KMS-11 (cell line): ENCODE measurements around the gene ADCY1.

Experiments used
- H2AFZ ChIP-seq: fragments of 200-600 bp; sonication (generic); 2 replicates; pipeline ENCODE4 v1.6.1; 2016; ENCODE audit warnings: antibody characterized with exemption, mixed run types, low read depth
- H3K27ac ChIP-seq: fragments of 200-600 bp; sonication (generic); 2 replicates; pipeline ENCODE4 v1.6.1; 2016; ENCODE audit warnings: mild to moderate bottlenecking, mixed run types
- H3K27me3 ChIP-seq: fragments of 200-600 bp; sonication (generic); 2 replicates; pipeline ENCODE4 v1.6.1; 2017; ENCODE audit warnings: mild to moderate bottlenecking, low read depth, mixed run types, moderate library complexity; ENCODE audit not compliant: insufficient read depth
- H3K36me3 ChIP-seq: fragments of 200-600 bp; sonication (generic); 2 replicates; pipeline ENCODE4 v1.6.1; 2017; ENCODE audit warnings: mild to moderate bottlenecking, mixed run types; ENCODE audit not compliant: insufficient read depth
- H3K4me1 ChIP-seq: fragments of 200-600 bp; sonication (generic); 2 replicates; pipeline ENCODE4 v1.6.1; 2016; ENCODE audit warnings: mild to moderate bottlenecking, low read depth, mixed run types; ENCODE audit not compliant: poor library complexity, severe bottlenecking
- H3K4me2 ChIP-seq: fragments of 200-600 bp; sonication (generic); 2 replicates; pipeline ENCODE4 v1.7.0; 2016; ENCODE audit warnings: mild to moderate bottlenecking, mixed run types
- H3K4me3 ChIP-seq: fragments of 200-600 bp; sonication (generic); IDR thresholded peaks from 2 replicates; pipeline ENCODE4 v1.6.1; 2017; ENCODE audit warnings: low read depth, low read length, mixed read lengths; ENCODE audit not compliant: insufficient read depth
- H3K79me2 ChIP-seq: fragments of 200-600 bp; sonication (generic); 2 replicates; pipeline ENCODE4 v1.6.1; 2016; ENCODE audit warnings: low read depth, mixed run types; ENCODE audit not compliant: insufficient read depth
- H3K9ac ChIP-seq: fragments of 200-600 bp; sonication (generic); 2 replicates; pipeline ENCODE4 v1.6.1; 2016; ENCODE audit warnings: mild to moderate bottlenecking, mixed run types
- H4K20me1 ChIP-seq: fragments of 200-600 bp; sonication (generic); 2 replicates; pipeline ENCODE4 v1.6.1; 2016; ENCODE audit warnings: mild to moderate bottlenecking, mixed run types; ENCODE audit not compliant: insufficient read depth
- CTCF ChIP-seq: fragments of 200-600 bp; sonication (generic); conservative IDR thresholded peaks from 2 replicates; pipeline ENCODE4 v1.6.1; 2017; ENCODE audit warnings: low read depth, mild to moderate bottlenecking, antibody characterized with exemption, low read length, moderate library complexity, mixed read lengths

The ADCY1 gene

GRCh38 chr7:45589915-45590678 is 15.9 kb downstream of the ADCY1 start:
- Histone ChIP-seq H4K20me1 (no peaks in the 10 kb centered on the region), H3K27me3 (no peaks in the 10 kb centered on the region), H3K27ac (no peak overlapping the region), H3K9ac (no peak overlapping the region), H3K4me2 (no peak overlapping the region), H3K79me2 (no peaks in the 10 kb centered on the region), H3K4me3 (no peak overlapping the region), H3K4me1 (no peaks in the 10 kb centered on the region), H2AFZ (no peak overlapping the region), H3K36me3 (no peaks in the 10 kb centered on the region)
- TF ChIP-seq CTCF, result no peak

DNA sequence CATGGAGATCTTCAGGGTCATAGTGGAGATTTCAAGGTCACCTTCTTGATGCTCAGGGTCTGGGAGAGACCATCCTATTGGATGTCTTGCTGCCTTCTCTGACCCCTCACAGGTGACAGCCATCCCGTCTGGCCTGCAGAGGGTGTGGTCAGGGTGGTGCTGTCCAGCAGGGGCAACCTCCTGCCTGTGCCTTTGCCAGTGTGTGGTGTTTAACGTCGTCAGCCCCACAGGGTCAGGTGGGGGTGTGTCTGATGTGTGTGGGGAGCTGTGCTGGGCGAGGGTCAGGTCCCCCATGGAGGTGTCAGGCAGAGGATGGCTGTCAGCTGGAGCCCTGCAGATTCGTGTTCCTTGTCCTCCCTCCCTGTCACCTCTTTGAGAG is 16.5 kb downstream of the ADCY1 start:
- no peak overlapping the region for H3K9ac ChIP-seq
- H3K36me3 ChIP-seq, result no peaks in the 10 kb centered on the region
- no peaks in the 10 kb centered on the region for H3K27me3 ChIP-seq
- TF ChIP-seq CTCF, result no peak
- H3K79me2 ChIP-seq, result no peaks in the 10 kb centered on the region
- H2AFZ ChIP-seq, result no peak overlapping the region
- H3K4me3 ChIP-seq, result no peak overlapping the region
- no peak overlapping the region for H3K27ac ChIP-seq
- no peaks in the 10 kb centered on the region for H4K20me1 ChIP-seq
- no peak overlapping the region for H3K4me2 ChIP-seq
- no peaks in the 10 kb centered on the region for H3K4me1 ChIP-seq

- Histone ChIP-seq H2AFZ (no peak overlapping the region), H3K79me2 (no peaks in the 10 kb centered on the region), H3K36me3 (no peaks in the 10 kb centered on the region), H3K9ac (no peak overlapping the region), H3K27me3 (no peaks in the 10 kb centered on the region), H3K4me3 (no peak overlapping the region), H3K4me1 (no peaks in the 10 kb centered on the region), H3K27ac (no peak overlapping the region), H4K20me1 (no peaks in the 10 kb centered on the region), H3K4me2 (no peak overlapping the region)
- no peak for TF ChIP-seq CTCF
Measured at GRCh38 chr7:45591101-45591906, 17.1 kb downstream of the ADCY1 start.

DNA sequence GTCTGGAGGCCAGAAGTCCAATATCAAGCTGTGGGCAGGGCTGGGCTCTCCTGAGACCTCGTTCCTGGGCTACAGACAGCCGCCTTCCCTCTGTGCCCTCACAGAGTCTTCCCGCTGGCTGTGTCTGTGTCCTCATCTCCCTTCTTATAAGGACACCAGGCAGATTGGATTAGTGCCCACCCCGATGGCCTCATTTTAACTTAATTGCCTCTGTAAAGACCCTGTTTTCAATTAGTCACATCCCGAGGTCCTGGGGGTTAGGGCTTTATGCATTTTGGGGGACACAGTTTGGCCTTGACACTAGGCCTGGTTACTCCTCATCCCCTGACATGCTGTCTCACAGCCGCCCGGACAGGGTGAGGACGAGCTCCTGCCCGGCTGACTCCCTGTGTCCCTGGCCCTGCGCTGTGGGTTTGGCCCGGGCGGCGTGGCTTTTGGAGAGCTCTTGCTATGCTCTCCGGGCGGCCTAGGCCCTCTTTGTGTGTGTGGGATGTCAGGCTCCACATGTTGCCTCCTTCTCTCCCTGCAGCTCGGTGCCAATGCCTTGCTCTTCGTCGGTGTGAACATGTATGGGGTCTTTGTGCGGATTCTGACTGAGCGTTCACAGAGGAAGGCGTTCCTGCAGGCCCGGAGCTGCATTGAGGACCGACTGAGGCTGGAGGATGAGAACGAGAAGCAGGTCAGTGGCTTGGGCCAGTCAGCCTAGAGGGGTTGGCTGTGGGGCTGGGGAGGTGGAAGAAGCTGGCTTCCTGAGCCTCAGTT is 18.2 kb downstream of the ADCY1 start:
- Histone ChIP-seq H3K9ac (no peak overlapping the region), H3K4me3 (no peak overlapping the region), H4K20me1 (no peaks in the 10 kb centered on the region), H3K4me1 (no peaks in the 10 kb centered on the region), H3K36me3 (no peaks in the 10 kb centered on the region), H3K27me3 (no peaks in the 10 kb centered on the region), H3K27ac (no peak overlapping the region), H3K79me2 (no peaks in the 10 kb centered on the region), H2AFZ (no peak overlapping the region), H3K4me2 (no peak overlapping the region)
- TF ChIP-seq CTCF, result no peak
